IPS-20b (cell line): ENCODE results near the gene TCIRG1.

ENCODE experiments used
- H3K27ac ChIP-seq: one replicate; pipeline ENCODE4 v1.5.1; 2013; ENCODE audit warnings: low read length
- H3K27me3 ChIP-seq: 2 replicates; pipeline ENCODE4 v1.6.1; 2013; ENCODE audit warnings: mild to moderate bottlenecking, low read length, inconsistent platforms; ENCODE audit not compliant: insufficient read depth
- H3K36me3 ChIP-seq: 2 replicates; pipeline ENCODE4 v1.6.1; 2013; ENCODE audit warnings: low read depth, mild to moderate bottlenecking, inconsistent platforms, low read length, moderate library complexity; ENCODE audit not compliant: insufficient read depth
- H3K4me1 ChIP-seq: 2 replicates; pipeline ENCODE4 v1.6.1; 2013; ENCODE audit warnings: mild to moderate bottlenecking, control low read depth, inconsistent platforms, low read length, moderate library complexity; ENCODE audit not compliant: insufficient read depth
- H3K4me3 ChIP-seq: 2 replicates; pipeline ENCODE4 v1.5.1; 2013; ENCODE audit warnings: mild to moderate bottlenecking, low read length, inconsistent platforms
- H3K9ac ChIP-seq: 2 replicates; pipeline ENCODE4 v1.6.1; 2013; ENCODE audit warnings: low read depth, mild to moderate bottlenecking, inconsistent platforms, low read length, moderate library complexity
- H3K9me3 ChIP-seq: 2 replicates; pipeline ENCODE4 v1.6.1; 2013; ENCODE audit warnings: mild to moderate bottlenecking, low read depth, low read length, inconsistent platforms; ENCODE audit not compliant: insufficient read depth

Gene TCIRG1

GRCh38 chr11:68051191-68052136 is 12.6 kb downstream of the TCIRG1 start:
- Histone ChIP-seq H3K4me3 (no peak overlapping the region), H3K4me1 (0 out of 2 replicates have a peak, but pooled peaks cover 3% of the 10 kb centered on the region), H3K27me3 (no peaks in the 10 kb centered on the region), H3K9me3 (no peaks in the 10 kb centered on the region), H3K27ac (no peak overlapping the region), H3K36me3 (peaks cover 7% of the 10 kb centered on the region; the same call in 1 of the 2 replicates), H3K9ac (no peak overlapping the region)

- peaks cover 7% of the 10 kb centered on the region; the same call in 1 of the 2 replicates for H3K36me3 ChIP-seq
- no peak overlapping the region for H3K9ac ChIP-seq
- H3K27ac ChIP-seq = no peak overlapping the region
Observed at GRCh38 chr11:68052137-68052873, 13.5 kb downstream of the TCIRG1 start.

GRCh38 chr11:68053117-68053516 is 14.3 kb downstream of the TCIRG1 start:
- no peak overlapping the region for H3K4me3 ChIP-seq
- H3K9ac ChIP-seq = no peak overlapping the region
- H3K4me1 ChIP-seq = 0 out of 2 replicates have a peak, but pooled peaks cover 3% of the 10 kb centered on the region
- no peak overlapping the region for H3K27ac ChIP-seq
- H3K9me3 ChIP-seq = no peaks in the 10 kb centered on the region
- H3K36me3 ChIP-seq = peaks cover 14% of the 10 kb centered on the region
- H3K27me3 ChIP-seq = no peaks in the 10 kb centered on the region

More at GRCh38 chr11:68052137-68052873, 13.5 kb downstream of the TCIRG1 start:
- H3K27me3 ChIP-seq = no peaks in the 10 kb centered on the region
- 0 out of 2 replicates have a peak, but pooled peaks cover 3% of the 10 kb centered on the region for H3K4me1 ChIP-seq
- no peak overlapping the region for H3K4me3 ChIP-seq
- H3K9me3 ChIP-seq = no peaks in the 10 kb centered on the region

DNA sequence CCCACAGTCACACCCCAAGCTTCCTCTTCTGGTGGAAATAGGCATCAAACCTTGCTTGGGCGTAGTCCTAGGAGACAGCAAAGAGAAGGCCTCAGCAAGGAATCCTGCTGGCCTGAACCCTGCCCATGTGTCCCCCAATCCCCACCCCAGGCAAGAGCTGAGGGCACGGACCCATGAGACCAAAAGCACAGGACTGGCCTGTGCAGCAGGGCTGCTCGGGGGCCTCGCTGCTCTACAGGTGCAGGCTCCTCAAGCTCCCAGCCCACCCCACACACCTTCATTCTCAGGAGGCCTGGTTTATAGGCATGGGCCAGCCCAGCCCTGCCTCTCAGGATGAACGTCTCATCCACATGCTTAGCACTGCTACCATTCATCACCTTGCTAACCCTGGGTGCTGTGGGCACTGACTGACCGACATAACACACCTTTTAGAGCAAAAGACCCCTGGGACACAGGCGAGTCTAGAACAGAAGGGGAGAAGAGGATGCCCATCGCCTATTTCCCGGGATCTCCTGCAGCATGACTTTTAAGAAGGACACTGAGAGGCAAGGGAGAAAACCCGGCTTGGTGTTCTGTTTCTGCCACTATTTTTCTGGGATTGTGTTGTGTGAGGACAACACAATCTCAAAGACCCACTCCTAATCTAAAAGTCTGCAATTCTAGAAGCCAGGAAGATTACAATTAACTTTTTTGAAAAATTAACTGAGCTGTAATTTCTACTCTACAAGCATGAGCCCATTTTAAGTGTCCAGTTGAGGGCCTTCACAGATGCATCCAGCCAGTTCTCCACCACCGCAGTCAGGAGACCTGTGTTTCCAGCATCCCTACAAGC is 15.4 kb downstream of the TCIRG1 start:
- Histone ChIP-seq H3K4me3 (no peak overlapping the region), H3K36me3 (peaks cover 25% of the 10 kb centered on the region), H3K4me1 (0 out of 2 replicates have a peak, but pooled peaks cover 3% of the 10 kb centered on the region), H3K27ac (no peak overlapping the region), H3K27me3 (no peaks in the 10 kb centered on the region), H3K9ac (no peak overlapping the region), H3K9me3 (no peaks in the 10 kb centered on the region)

GRCh38 chr11:68056317-68057285 is 17.8 kb downstream of the TCIRG1 start:
- H3K4me1 ChIP-seq = no peaks in the 10 kb centered on the region
- H3K27ac ChIP-seq = no peak overlapping the region
- no peaks in the 10 kb centered on the region for H3K27me3 ChIP-seq
- no peaks in the 10 kb centered on the region for H3K9me3 ChIP-seq
- no peak overlapping the region for H3K4me3 ChIP-seq
- no peak overlapping the region for H3K9ac ChIP-seq
- H3K36me3 ChIP-seq = peaks cover 44% of the 10 kb centered on the region

DNA sequence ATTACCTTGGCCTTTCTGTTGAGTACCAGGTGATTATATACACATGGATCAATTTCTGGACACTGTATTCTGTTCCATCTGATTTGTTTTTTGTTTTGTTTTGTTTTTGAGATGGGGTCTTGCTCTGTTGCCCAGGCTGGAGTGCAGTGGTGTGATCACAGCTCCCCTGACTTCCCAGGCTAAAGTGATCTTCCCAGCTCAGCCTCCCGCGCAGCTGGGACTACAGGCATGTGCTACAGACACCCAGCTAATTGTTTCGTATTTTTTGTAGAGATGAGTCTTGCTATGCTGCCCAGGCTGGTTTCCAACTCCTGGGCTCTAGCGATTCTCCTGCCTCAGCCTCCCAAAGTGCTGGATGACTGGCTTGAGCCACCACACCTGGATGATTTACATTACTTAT is 19.0 kb downstream of the TCIRG1 start:
- H3K36me3 ChIP-seq = peaks cover 55% of the 10 kb centered on the region
- no peaks in the 10 kb centered on the region for H3K9me3 ChIP-seq
- no peaks in the 10 kb centered on the region for H3K27me3 ChIP-seq
- H3K4me1 ChIP-seq = no peaks in the 10 kb centered on the region
- H3K27ac ChIP-seq = no peak overlapping the region
- no peak overlapping the region for H3K9ac ChIP-seq
- no peak overlapping the region for H3K4me3 ChIP-seq

GRCh38 chr11:68061508-68061907 is 22.7 kb downstream of the TCIRG1 start:
- no peaks in the 10 kb centered on the region for H3K9me3 ChIP-seq
- H3K27ac ChIP-seq = no peak overlapping the region
- H3K27me3 ChIP-seq = no peaks in the 10 kb centered on the region
- no peaks in the 10 kb centered on the region for H3K4me1 ChIP-seq
- peaks cover 86% of the 10 kb centered on the region for H3K36me3 ChIP-seq
- H3K4me3 ChIP-seq = no peak overlapping the region
- no peak overlapping the region for H3K9ac ChIP-seq

- Histone ChIP-seq H3K4me1 (no peaks in the 10 kb centered on the region), H3K9ac (no peak overlapping the region), H3K27ac (no peak overlapping the region), H3K27me3 (no peaks in the 10 kb centered on the region), H3K9me3 (no peaks in the 10 kb centered on the region), H3K36me3 (peaks cover 96% of the 10 kb centered on the region), H3K4me3 (no peak overlapping the region)
Observed at GRCh38 chr11:68064926-68065325, 26.1 kb downstream of the TCIRG1 start.

GRCh38 chr11:68065841-68066240 is 27.0 kb downstream of the TCIRG1 start:
- Histone ChIP-seq H3K9ac (no peak overlapping the region), H3K4me3 (no peak overlapping the region), H3K27ac (no peak overlapping the region), H3K27me3 (no peaks in the 10 kb centered on the region), H3K4me1 (no peaks in the 10 kb centered on the region), H3K9me3 (no peaks in the 10 kb centered on the region), H3K36me3 (peaks cover 99% of the 10 kb centered on the region)

DNA sequence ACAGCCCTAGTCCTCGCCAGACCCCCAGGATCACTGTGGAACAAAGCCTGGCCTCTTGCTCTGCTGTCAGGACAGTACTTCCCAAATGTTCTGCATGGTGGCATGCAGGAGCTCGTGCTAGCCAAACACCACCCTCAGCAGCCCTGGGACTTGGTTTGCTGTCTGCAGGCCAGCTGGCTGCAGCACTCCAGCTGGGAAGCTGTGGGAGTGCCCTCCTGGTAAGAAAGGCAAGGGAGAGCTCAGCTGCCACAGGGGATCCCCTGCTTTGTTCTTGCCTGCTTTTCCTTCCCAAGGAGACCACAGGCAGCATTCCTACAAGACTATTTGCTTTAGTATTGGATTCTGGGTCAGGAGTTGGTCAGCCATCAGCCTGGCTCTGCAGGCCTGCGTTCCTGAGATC is 27.9 kb downstream of the TCIRG1 start:
- no peaks in the 10 kb centered on the region for H3K4me1 ChIP-seq
- no peak overlapping the region for H3K27ac ChIP-seq
- H3K9ac ChIP-seq = no peak overlapping the region
- no peaks in the 10 kb centered on the region for H3K9me3 ChIP-seq
- H3K4me3 ChIP-seq = no peak overlapping the region
- H3K27me3 ChIP-seq = no peaks in the 10 kb centered on the region
- peaks cover 100% of the 10 kb centered on the region for H3K36me3 ChIP-seq
